Activated CD4-positive, alpha-beta T cell treated with anti-CD3 and anti-CD28 coated beads, Interleukin-2, amount 50 U/mL, for 24 hours (primary cell): Measurements from ENCODE around the gene ABHD10.
"Not testable (repeated sequence)": the region's sequence is repeated elsewhere in the genome, so short reads cannot be mapped to it uniquely, and the experiment has no call there.

Experiments
- DNase-seq, 2 donors: peaks; one replicate each; pipeline ENCODE4 v3.0.0-alpha.2; 2020; ENCODE audit warnings: low read depth in 1 of 2, low spot score in 1 of 2

ABHD10 gene

GRCh38 chr3:112027826-112028225 is 49.0 kb downstream of the ABHD10 start:
- no peak for DNase-seq

- no peak for DNase-seq
Observed at GRCh38 chr3:112030901-112031300, 52.1 kb downstream of the ABHD10 start.

GRCh38 chr3:112032098-112032731 is 53.4 kb downstream of the ABHD10 start:
- DNase-seq: no peak

- DNase-seq: no peak
Observed at GRCh38 chr3:112034436-112034835, 55.6 kb downstream of the ABHD10 start, which contains the start of gene TMPRSS7. Gene TMPRSS7 (plus strand): TSS chr3:112034736. CDS start chr3:112034846, 110 bp downstream.

GRCh38 chr3:112035241-112035640 is 56.4 kb downstream of the ABHD10 start:
- no peak for DNase-seq

- not testable (repeated sequence) for DNase-seq
Observed at GRCh38 chr3:112037194-112037593, 58.4 kb downstream of the ABHD10 start.

GRCh38 chr3:112038863-112039262 is 60.0 kb downstream of the ABHD10 start:
- no peak for DNase-seq

- DNase-seq: no peak
Observed at GRCh38 chr3:112041321-112041720, 62.5 kb downstream of the ABHD10 start.

GRCh38 chr3:112042842-112043280 is 64.0 kb downstream of the ABHD10 start:
- no peak for DNase-seq
